K562 (cell line): Measurements from ENCODE around the gene MGST2. TPM values are rescaled to one million over a fixed set of nuclear protein-coding genes. Genes with fewer than 3 reads are reported as not detected.
A peak's percentile ranks its signal among the peaks of the same experiment; 100 is the strongest.

Experiments used
- CBFA2T2 ChIP-seq: fragments of 450-650 bp; conservative IDR thresholded peaks from 2 replicates; pipeline ENCODE4 v1.6.1; 2017; ENCODE audit warnings: mild to moderate bottlenecking
- KDM1A ChIP-seq, 2 experiments: fragments of 450-650 bp; IDR thresholded peaks; 2 replicates each; pipeline ENCODE4 v1.6.1; 2016; ENCODE audit warnings: mild to moderate bottlenecking in 2 of 2
- SIN3A ChIP-seq, 2 experiments: fragments of 150-350 bp in 1 of 2; IDR thresholded peaks; 2 replicates each; pipeline ENCODE4 v1.6.1; 2011 to 2016; ENCODE audit warnings: borderline replicate concordance in 2 of 2, low read depth in 2 of 2, low read length in 2 of 2, mild to moderate bottlenecking in 2 of 2, moderate library complexity in 2 of 2; ENCODE audit not compliant: control insufficient read depth in 1 of 2
- SMAD2 ChIP-seq: fragments of 150-350 bp; IDR thresholded peaks from 2 replicates; pipeline ENCODE4 v1.6.1; 2014; ENCODE audit warnings: low read depth, mild to moderate bottlenecking, low read length
- SRSF3 ChIP-seq: fragments of 200-400 bp; formaldehyde crosslinking; IDR thresholded peaks from 2 replicates; pipeline ENCODE4 v1.6.1; 2016; ENCODE audit warnings: mild to moderate bottlenecking, low read length, moderate library complexity; ENCODE audit not compliant: insufficient read depth
- TAF7 ChIP-seq: fragments of 450-650 bp; IDR thresholded peaks from 2 replicates; pipeline ENCODE4 v1.6.1; 2016; ENCODE audit warnings: missing genetic modification characterization, missing compliant biosample characterization
- TCF3 ChIP-seq: sonication (generic); formaldehyde crosslinking; IDR thresholded peaks from 2 replicates; pipeline ENCODE4 v1.4.0; 2020; ENCODE audit warnings: mild to moderate bottlenecking, missing genetic modification reagents
- TRIM24 ChIP-seq, 2 experiments: fragments of 450-650 bp; IDR thresholded peaks; 2 replicates each; pipeline ENCODE4 v1.6.1; 2016
- ZNF707 ChIP-seq: fragments of 250-450 bp; sonication (Bioruptor Pico); conservative IDR thresholded peaks from 2 replicates; pipeline ENCODE4 v1.8.0; 2022; ENCODE audit warnings: inconsistent platforms, mild to moderate bottlenecking, moderate library complexity
- polyA plus RNA-seq, 8 experiments: library from polyadenylated mRNA; depleted of rRNA in 4 of 8; stranded (reverse) in 5 of 8; unstranded in 3 of 8; fragments of >200 nt; fragmentation: Nextera tagmentation in 2 of 8; fragmentation: Illumina TruSeq in 1 of 8; extraction: Ambion mirVana in 2 of 8; extraction: Trizol in 1 of 8; gene quantifications; 2 replicates each; pipeline versions ENCODE4 v1.2.1 to v1.2.3, GENCODE V29; 2011 to 2014; ENCODE audit warnings: inconsistent platforms in 1 of 8, missing spikeins in 1 of 8
- total RNA-seq, 7 experiments: library from RNA; depleted of rRNA in 6 of 7; stranded (reverse); fragments of >200 nt in 6 of 7; fragmentation: Illumina TruSeq in 2 of 7; extraction: Trizol in 2 of 7; gene quantifications; 2 replicates each; pipeline versions ENCODE4 v1.2.1 to v1.2.3, GENCODE V29; 2011 to 2021; ENCODE audit warnings: low replicate concordance in 1 of 7
- TF ChIP-seq, protein P1 (sequence below): fragments of 200-600 bp; sonication (generic); IDR thresholded peaks from one replicate; pipeline ENCODE4 v1.6.1; 2012; ENCODE audit warnings: mild to moderate bottlenecking, low read depth, low read length, inconsistent platforms
- TF ChIP-seq, protein P2 (sequence below): fragments of 250-450 bp; sonication (Bioruptor Pico); IDR thresholded peaks from 2 replicates; pipeline ENCODE4 v1.8.0; 2022; ENCODE audit warnings: moderate library complexity, mild to moderate bottlenecking, inconsistent platforms
- TF ChIP-seq, protein P3 (sequence below), 2 experiments: fragments of 450-650 bp; conservative IDR thresholded peaks; 2 replicates each; pipeline ENCODE4 v1.6.1; 2017; ENCODE audit warnings: mild to moderate bottlenecking in 2 of 2, moderate library complexity in 2 of 2

The MGST2 gene
- total and polyA plus RNA-seq, 9 of the 15 experiments (the other 6 are each of a cell fraction or from before 2014, with no cell fraction given) = 38.7 to 115 (median 84.6) TPM

DNA sequence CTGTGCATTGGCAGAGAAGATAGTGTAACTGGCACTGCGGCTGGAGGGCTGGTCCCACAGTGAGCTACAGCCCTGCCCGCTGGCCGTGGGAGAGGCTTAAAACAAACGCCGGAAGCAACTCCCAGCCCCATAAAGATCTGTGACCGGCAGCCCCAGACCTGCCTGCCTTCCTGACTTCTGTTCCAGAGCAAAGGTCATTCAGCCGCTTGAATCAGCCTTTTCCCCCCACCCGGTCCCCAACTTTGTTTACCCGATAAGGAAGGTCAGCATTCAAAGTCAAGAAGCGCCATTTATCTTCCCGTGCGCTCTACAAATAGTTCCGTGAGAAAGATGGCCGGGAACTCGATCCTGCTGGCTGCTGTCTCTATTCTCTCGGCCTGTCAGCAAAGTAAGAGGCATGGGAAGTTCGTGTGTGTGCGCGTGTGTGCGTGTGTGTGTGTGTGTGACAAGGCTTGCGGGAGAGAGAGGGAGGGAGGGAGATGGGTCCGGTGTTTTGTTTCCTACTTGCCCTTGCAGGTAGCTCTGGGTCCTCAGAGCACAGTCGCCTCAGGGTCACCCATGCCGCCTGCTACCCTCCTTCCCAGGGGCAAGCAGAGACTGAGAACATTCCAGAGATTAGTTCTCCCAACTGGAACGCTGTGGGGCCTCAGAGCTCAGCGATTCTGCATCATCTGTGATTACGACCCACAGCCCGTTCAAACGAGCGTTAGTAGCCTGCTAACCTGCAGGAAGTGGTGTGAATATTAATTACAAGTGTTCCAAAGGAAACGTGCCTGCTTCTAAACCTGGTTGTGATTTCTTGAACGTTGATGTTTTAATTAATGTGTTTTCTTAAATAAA, at the start of gene MGST2 (continued):
- TF ChIP-seq, protein P1, sequence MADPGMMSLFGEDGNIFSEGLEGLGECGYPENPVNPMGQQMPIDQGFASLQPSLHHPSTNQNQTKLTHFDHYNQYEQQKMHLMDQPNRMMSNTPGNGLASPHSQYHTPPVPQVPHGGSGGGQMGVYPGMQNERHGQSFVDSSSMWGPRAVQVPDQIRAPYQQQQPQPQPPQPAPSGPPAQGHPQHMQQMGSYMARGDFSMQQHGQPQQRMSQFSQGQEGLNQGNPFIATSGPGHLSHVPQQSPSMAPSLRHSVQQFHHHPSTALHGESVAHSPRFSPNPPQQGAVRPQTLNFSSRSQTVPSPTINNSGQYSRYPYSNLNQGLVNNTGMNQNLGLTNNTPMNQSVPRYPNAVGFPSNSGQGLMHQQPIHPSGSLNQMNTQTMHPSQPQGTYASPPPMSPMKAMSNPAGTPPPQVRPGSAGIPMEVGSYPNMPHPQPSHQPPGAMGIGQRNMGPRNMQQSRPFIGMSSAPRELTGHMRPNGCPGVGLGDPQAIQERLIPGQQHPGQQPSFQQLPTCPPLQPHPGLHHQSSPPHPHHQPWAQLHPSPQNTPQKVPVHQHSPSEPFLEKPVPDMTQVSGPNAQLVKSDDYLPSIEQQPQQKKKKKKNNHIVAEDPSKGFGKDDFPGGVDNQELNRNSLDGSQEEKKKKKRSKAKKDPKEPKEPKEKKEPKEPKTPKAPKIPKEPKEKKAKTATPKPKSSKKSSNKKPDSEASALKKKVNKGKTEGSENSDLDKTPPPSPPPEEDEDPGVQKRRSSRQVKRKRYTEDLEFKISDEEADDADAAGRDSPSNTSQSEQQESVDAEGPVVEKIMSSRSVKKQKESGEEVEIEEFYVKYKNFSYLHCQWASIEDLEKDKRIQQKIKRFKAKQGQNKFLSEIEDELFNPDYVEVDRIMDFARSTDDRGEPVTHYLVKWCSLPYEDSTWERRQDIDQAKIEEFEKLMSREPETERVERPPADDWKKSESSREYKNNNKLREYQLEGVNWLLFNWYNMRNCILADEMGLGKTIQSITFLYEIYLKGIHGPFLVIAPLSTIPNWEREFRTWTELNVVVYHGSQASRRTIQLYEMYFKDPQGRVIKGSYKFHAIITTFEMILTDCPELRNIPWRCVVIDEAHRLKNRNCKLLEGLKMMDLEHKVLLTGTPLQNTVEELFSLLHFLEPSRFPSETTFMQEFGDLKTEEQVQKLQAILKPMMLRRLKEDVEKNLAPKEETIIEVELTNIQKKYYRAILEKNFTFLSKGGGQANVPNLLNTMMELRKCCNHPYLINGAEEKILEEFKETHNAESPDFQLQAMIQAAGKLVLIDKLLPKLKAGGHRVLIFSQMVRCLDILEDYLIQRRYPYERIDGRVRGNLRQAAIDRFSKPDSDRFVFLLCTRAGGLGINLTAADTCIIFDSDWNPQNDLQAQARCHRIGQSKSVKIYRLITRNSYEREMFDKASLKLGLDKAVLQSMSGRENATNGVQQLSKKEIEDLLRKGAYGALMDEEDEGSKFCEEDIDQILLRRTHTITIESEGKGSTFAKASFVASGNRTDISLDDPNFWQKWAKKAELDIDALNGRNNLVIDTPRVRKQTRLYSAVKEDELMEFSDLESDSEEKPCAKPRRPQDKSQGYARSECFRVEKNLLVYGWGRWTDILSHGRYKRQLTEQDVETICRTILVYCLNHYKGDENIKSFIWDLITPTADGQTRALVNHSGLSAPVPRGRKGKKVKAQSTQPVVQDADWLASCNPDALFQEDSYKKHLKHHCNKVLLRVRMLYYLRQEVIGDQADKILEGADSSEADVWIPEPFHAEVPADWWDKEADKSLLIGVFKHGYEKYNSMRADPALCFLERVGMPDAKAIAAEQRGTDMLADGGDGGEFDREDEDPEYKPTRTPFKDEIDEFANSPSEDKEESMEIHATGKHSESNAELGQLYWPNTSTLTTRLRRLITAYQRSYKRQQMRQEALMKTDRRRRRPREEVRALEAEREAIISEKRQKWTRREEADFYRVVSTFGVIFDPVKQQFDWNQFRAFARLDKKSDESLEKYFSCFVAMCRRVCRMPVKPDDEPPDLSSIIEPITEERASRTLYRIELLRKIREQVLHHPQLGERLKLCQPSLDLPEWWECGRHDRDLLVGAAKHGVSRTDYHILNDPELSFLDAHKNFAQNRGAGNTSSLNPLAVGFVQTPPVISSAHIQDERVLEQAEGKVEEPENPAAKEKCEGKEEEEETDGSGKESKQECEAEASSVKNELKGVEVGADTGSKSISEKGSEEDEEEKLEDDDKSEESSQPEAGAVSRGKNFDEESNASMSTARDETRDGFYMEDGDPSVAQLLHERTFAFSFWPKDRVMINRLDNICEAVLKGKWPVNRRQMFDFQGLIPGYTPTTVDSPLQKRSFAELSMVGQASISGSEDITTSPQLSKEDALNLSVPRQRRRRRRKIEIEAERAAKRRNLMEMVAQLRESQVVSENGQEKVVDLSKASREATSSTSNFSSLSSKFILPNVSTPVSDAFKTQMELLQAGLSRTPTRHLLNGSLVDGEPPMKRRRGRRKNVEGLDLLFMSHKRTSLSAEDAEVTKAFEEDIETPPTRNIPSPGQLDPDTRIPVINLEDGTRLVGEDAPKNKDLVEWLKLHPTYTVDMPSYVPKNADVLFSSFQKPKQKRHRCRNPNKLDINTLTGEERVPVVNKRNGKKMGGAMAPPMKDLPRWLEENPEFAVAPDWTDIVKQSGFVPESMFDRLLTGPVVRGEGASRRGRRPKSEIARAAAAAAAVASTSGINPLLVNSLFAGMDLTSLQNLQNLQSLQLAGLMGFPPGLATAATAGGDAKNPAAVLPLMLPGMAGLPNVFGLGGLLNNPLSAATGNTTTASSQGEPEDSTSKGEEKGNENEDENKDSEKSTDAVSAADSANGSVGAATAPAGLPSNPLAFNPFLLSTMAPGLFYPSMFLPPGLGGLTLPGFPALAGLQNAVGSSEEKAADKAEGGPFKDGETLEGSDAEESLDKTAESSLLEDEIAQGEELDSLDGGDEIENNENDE = no peak
- TF ChIP-seq TAF7 (tag) = peak; percentile 70
- peak; percentile 33 for TF ChIP-seq TCF3 (CRISPR knock-in tag)
- TF ChIP-seq, protein P2, sequence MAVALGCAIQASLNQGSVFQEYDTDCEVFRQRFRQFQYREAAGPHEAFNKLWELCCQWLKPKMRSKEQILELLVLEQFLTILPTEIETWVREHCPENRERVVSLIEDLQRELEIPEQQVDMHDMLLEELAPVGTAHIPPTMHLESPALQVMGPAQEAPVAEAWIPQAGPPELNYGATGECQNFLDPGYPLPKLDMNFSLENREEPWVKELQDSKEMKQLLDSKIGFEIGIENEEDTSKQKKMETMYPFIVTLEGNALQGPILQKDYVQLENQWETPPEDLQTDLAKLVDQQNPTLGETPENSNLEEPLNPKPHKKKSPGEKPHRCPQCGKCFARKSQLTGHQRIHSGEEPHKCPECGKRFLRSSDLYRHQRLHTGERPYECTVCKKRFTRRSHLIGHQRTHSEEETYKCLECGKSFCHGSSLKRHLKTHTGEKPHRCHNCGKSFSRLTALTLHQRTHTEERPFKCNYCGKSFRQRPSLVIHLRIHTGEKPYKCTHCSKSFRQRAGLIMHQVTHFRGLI (CRISPR knock-in tag) = no peak
- TF ChIP-seq SIN3A (IDR thresholded peaks at IDR 0.05; ENCODE audit: borderline replicate concordance in 2 of 2, control insufficient read depth in 1 of 2, low read depth in 2 of 2, low read length in 2 of 2) = peak in 1 of 2 experiments; percentile 34; a peak in 1 of 4 replicates
- TF ChIP-seq, protein P3, sequence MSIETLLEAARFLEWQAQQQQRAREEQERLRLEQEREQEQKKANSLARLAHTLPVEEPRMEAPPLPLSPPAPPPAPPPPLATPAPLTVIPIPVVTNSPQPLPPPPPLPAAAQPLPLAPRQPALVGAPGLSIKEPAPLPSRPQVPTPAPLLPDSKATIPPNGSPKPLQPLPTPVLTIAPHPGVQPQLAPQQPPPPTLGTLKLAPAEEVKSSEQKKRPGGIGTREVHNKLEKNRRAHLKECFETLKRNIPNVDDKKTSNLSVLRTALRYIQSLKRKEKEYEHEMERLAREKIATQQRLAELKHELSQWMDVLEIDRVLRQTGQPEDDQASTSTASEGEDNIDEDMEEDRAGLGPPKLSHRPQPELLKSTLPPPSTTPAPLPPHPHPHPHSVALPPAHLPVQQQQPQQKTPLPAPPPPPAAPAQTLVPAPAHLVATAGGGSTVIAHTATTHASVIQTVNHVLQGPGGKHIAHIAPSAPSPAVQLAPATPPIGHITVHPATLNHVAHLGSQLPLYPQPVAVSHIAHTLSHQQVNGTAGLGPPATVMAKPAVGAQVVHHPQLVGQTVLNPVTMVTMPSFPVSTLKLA (conservative IDR thresholded peaks at IDR 0.05) = peak; percentile 23 to 75; a peak in 2 of 4 replicates
- no peak for TF ChIP-seq ZNF707 (CRISPR knock-in tag)
- TF ChIP-seq KDM1A (IDR thresholded peaks at IDR 0.05) = peak; percentile 43 to 45; a peak in 2 of 4 replicates
- TF ChIP-seq SRSF3 = no peak
- peak; percentile 47; the same call in 1 of the 2 replicates for TF ChIP-seq CBFA2T2
- TF ChIP-seq TRIM24 (IDR thresholded peaks at IDR 0.05) = no peak
- TF ChIP-seq SMAD2 = 0 out of 2 replicates have a peak, but pooled peaks have one; percentile 11
